CD8-positive, alpha-beta memory T cell (primary cell): ENCODE results near the gene SIAH3. TPM values are rescaled to one million over a fixed set of nuclear protein-coding genes. Genes with fewer than 3 reads are reported as not detected.

Experiments
- CTCF ChIA-PET: fragments of 350-600 bp; sonication (Branson Sonifier 250); formaldehyde crosslinking; loops from one replicate; lab custom pipeline; 2021; ENCODE audit warnings: antibody characterized with exemption; lab: Charles Lee
- POLR2A ChIA-PET: fragments of 350-600 bp; sonication (Branson Sonifier 250); formaldehyde crosslinking; loops from one replicate; lab custom pipeline; 2021; ENCODE audit warnings: antibody characterized with exemption; lab: Charles Lee
- DNase-seq, 5 donors: peaks; one replicate each; pipeline versions ENCODE4 v3.0.0 to v3.0.0-alpha.2; 2020 to 2022; ENCODE audit warnings: mixed read lengths in 1 of 5
- H3K27ac ChIP-seq: one replicate; pipeline ENCODE4 v1.7.0; 2013; ENCODE audit warnings: low read depth, mild to moderate bottlenecking, low read length, moderate library complexity
- H3K27me3 ChIP-seq: 2 replicates; pipeline ENCODE4 v1.7.0; 2013; ENCODE audit warnings: low read length, mild to moderate bottlenecking; ENCODE audit not compliant: insufficient read depth, poor library complexity, severe bottlenecking
- H3K36me3 ChIP-seq: 2 replicates; pipeline ENCODE4 v1.7.0; 2013; ENCODE audit warnings: mild to moderate bottlenecking, low read length, moderate library complexity; ENCODE audit not compliant: insufficient read depth
- H3K4me1 ChIP-seq: 2 replicates; pipeline ENCODE4 v1.7.0; 2013; ENCODE audit warnings: mild to moderate bottlenecking, low read length, moderate library complexity; ENCODE audit not compliant: insufficient read depth
- H3K4me3 ChIP-seq: 2 replicates; pipeline ENCODE4 v1.7.0; 2013; ENCODE audit warnings: mild to moderate bottlenecking, low read length
- H3K9me3 ChIP-seq: 2 replicates; pipeline ENCODE4 v1.7.0; 2013; ENCODE audit warnings: mild to moderate bottlenecking, low read length
- H3K27ac Mint-ChIP-seq, 8 donors: one replicate each; pipeline ENCODE4 v1.8.0; 2020 to 2021; ENCODE audit warnings: mixed read lengths in 8 of 8, mild to moderate bottlenecking in 6 of 8, inconsistent platforms in 3 of 8, moderate library complexity in 3 of 8
- H3K27me3 Mint-ChIP-seq, 2 donors: one replicate each; pipeline ENCODE4 v1.8.0; 2020 to 2021; ENCODE audit warnings: mixed read lengths in 2 of 2, mild to moderate bottlenecking in 1 of 2, moderate library complexity in 1 of 2
- H3K36me3 Mint-ChIP-seq, 3 donors: one replicate each; pipeline ENCODE4 v1.8.0; 2020 to 2021; ENCODE audit warnings: mixed read lengths in 3 of 3, inconsistent platforms in 1 of 3, mild to moderate bottlenecking in 1 of 3
- H3K4me1 Mint-ChIP-seq, 3 donors: one replicate each; pipeline ENCODE4 v1.8.0; 2020 to 2021; ENCODE audit warnings: mixed read lengths in 3 of 3, inconsistent platforms in 1 of 3, mild to moderate bottlenecking in 1 of 3
- H3K4me3 Mint-ChIP-seq, 7 donors: one replicate each; pipeline ENCODE4 v1.8.0; 2020 to 2021; ENCODE audit warnings: mixed read lengths in 7 of 7, mild to moderate bottlenecking in 6 of 7, moderate library complexity in 4 of 7, inconsistent platforms in 2 of 7
- H3K9me3 Mint-ChIP-seq, 5 donors: one replicate each; pipeline ENCODE4 v1.8.0; 2020 to 2022; ENCODE audit warnings: mixed read lengths in 5 of 5, mild to moderate bottlenecking in 3 of 5, moderate library complexity in 2 of 5, inconsistent platforms in 1 of 5
- polyA plus RNA-seq: library from polyadenylated mRNA; unstranded; fragments of 300-500 nt; fragmentation: Illumina TruSeq; gene quantifications from one replicate; pipeline ENCODE4 v1.2.3, GENCODE V29; 2021
- total RNA-seq, 2 experiments: library from RNA; stranded (reverse); gene quantifications; one replicate each; pipeline ENCODE4 v1.2.3, GENCODE V29; 2021

Gene SIAH3
- total and polyA plus RNA-seq, 3 experiments from 2014 or later, result 0.11 to 0.20 TPM; not detected in 1

DNA sequence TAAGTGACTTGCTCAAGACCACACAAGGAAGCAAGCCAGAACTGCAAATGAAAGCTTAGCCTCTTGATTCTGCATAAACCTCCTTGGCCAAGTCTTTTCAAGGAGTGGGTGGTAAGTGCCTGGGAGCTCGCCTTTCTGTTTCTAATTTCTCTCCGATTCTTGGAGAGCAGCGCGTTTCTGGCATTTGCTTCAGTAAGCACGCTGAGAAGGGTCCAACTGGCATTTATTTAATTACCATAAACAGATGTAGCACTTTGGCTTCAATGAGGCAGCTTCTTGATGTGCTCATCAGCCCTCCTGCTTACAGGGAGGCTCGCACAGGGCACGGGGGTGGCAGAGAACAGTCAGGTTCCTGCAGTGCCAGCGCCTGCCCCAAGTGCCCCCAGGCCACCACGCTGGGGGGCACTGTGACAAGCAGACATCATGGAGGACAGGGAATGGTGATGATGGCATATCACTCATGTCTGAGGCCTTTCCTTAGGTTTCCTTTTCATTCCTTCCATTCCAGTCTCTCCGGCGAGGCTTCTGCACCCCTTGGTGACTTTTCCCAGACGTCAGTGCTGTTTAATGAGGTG lies 13.3 kb downstream of the SIAH3 start:
- H3K4me3 Mint-ChIP-seq, result no peak overlapping the region
- CTCF ChIA-PET, result no interaction called here
- DNase-seq, result no peak

DNA sequence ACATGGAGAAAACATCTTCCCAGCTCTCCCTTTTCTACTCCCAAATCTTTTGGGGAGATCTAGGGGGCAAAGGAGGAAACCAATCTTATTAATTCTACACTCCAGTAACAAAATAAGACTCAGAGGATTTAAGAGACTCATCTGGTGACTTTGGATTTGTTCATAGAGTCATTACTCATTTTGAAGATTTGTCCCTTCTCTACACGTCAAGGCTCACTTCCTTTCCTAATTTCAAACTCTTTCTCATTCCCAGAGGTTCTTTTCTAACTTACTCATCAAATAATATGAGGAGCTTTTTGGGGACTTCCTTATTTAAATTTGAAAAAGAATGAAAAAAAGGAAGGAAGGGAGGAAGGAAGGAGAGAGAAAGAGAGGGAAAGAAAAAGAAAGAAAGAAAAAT lies 14.4 kb downstream of the SIAH3 start:
- Histone ChIP-seq H3K9me3 (no peaks in the 10 kb centered on the region), H3K36me3 (no peaks in the 10 kb centered on the region), H3K4me1 (no peaks in the 10 kb centered on the region), H3K27ac (no peak overlapping the region), H3K27me3 (no peaks in the 10 kb centered on the region), H3K4me3 (no peak overlapping the region)
- no peaks in the 10 kb centered on the region for H3K9me3 Mint-ChIP-seq
- H3K27me3 Mint-ChIP-seq, result no peaks in the 10 kb centered on the region
- POLR2A ChIA-PET, result no interaction called here
- CTCF ChIA-PET, result no interaction called here
- H3K4me3 Mint-ChIP-seq, result no peak overlapping the region
- DNase-seq, result no peak
- no peaks in the 10 kb centered on the region for H3K36me3 Mint-ChIP-seq
- no peak overlapping the region for H3K27ac Mint-ChIP-seq
- no peaks in the 10 kb centered on the region for H3K4me1 Mint-ChIP-seq

More for the DNA sequence above, 13.3 kb downstream of the SIAH3 start:
- H3K4me3 ChIP-seq, result no peak overlapping the region
- H3K27me3 Mint-ChIP-seq, result no peaks in the 10 kb centered on the region
- no peaks in the 10 kb centered on the region for H3K9me3 Mint-ChIP-seq
- H3K36me3 ChIP-seq, result no peaks in the 10 kb centered on the region
- no peaks in the 10 kb centered on the region for H3K36me3 Mint-ChIP-seq
- H3K27ac Mint-ChIP-seq, result no peak overlapping the region
- no peaks in the 10 kb centered on the region for H3K4me1 Mint-ChIP-seq
- POLR2A ChIA-PET, result no interaction called here
- no peak overlapping the region for H3K27ac ChIP-seq
- H3K27me3 ChIP-seq, result no peaks in the 10 kb centered on the region
- no peaks in the 10 kb centered on the region for H3K4me1 ChIP-seq
- no peaks in the 10 kb centered on the region for H3K9me3 ChIP-seq

DNA sequence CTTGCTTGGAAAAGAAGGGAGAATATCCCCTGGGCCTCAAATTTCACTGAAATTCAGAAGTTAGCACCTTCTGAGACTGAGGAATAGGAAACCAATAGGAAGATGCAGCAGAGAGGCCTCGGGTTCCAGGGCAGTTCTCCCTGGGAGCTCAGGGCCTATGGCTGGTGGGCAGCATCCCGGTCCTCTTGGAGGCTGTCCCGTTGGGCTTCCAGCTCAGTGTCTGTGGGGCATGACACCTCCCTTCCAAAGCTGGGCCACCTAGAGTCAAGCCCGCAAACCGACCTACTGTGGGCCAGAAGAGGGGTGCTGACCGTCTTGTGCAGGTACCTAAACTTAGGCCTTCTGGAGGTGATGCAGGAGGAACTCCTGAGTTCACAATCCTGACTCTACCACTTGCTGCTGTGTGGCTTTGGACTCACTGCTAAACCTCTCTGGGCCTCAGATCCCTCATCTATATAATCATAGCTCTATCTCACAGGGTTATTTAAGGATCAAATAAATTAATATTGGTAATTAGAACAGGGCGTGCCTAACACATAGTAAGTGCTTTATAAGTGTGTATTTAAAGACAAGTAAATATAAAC lies 17.1 kb downstream of the SIAH3 start:
- H3K27ac Mint-ChIP-seq, result no peak overlapping the region
- no peaks in the 10 kb centered on the region for H3K4me1 Mint-ChIP-seq
- DNase-seq, result no peak
- no peaks in the 10 kb centered on the region for H3K36me3 Mint-ChIP-seq
- Histone ChIP-seq H3K4me1 (no peaks in the 10 kb centered on the region), H3K9me3 (no peaks in the 10 kb centered on the region), H3K36me3 (no peaks in the 10 kb centered on the region), H3K27ac (no peak overlapping the region), H3K4me3 (no peak overlapping the region), H3K27me3 (no peaks in the 10 kb centered on the region)
- ChIA-PET POLR2A (no interaction called here), CTCF (interaction anchor here (1.5 kb wide), 1 partner anchor 13 kb away, joined by 4 read pairs; no protein-coding TSS in a partner anchor)
- no peaks in the 10 kb centered on the region for H3K9me3 Mint-ChIP-seq
- no peak overlapping the region for H3K4me3 Mint-ChIP-seq
- H3K27me3 Mint-ChIP-seq, result peaks cover 4 to 5% of the 10 kb centered on the region in 2 donors

DNA sequence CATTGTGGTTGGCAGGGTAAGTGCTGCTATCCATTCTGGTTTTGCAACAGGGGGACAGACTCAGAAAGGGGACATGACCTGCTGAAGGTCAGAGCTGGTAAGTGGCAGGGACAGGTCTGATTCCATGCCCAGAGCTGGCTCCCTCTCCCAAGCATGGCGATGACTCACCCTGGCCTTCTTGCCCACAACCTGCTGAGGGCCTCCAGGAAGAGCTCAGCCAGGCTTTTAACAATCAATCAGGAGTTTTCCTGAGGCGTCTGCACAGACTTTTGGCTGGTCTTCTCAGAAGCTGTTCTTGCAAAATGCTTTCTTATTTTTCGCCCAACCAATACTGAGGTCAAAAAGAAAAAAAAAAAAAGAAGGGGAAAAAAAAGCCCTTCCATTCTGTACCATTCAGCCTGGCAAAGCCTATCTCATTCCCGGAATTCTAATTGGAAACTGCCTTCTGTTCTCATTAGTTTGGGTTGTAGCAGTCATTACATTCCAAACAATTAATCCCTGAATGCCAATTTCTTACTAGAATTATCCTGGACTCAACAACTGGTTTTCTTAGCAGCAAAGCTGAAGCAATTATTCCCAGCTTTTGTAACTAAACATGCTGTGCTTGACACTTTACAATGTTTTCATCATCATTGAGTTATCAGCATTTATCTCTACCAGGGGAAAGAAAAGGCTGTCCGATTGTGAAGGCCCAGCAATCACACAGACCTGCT lies 17.7 kb downstream of the SIAH3 start:
- H3K4me1 Mint-ChIP-seq, result no peaks in the 10 kb centered on the region
- no peak overlapping the region for H3K27ac Mint-ChIP-seq
- no peak overlapping the region for H3K4me3 Mint-ChIP-seq
- H3K27me3 ChIP-seq, result no peaks in the 10 kb centered on the region
- H3K27me3 Mint-ChIP-seq, result peaks cover 4 to 5% of the 10 kb centered on the region in 2 donors
- H3K9me3 ChIP-seq, result no peaks in the 10 kb centered on the region
- H3K36me3 ChIP-seq, result no peaks in the 10 kb centered on the region
- H3K27ac ChIP-seq, result no peak overlapping the region
- no peaks in the 10 kb centered on the region for H3K4me1 ChIP-seq
- no peaks in the 10 kb centered on the region for H3K36me3 Mint-ChIP-seq
- CTCF ChIA-PET, result interaction anchor here (1.5 kb wide), 1 partner anchor 13 kb away, joined by 4 read pairs; no protein-coding TSS in a partner anchor
- no peak for DNase-seq
- H3K4me3 ChIP-seq, result no peak overlapping the region
- POLR2A ChIA-PET, result interaction anchor here (0.7 kb wide), 1 partner anchor 30 kb away, joined by 3 read pairs; no protein-coding TSS in a partner anchor
- no peaks in the 10 kb centered on the region for H3K9me3 Mint-ChIP-seq

DNA sequence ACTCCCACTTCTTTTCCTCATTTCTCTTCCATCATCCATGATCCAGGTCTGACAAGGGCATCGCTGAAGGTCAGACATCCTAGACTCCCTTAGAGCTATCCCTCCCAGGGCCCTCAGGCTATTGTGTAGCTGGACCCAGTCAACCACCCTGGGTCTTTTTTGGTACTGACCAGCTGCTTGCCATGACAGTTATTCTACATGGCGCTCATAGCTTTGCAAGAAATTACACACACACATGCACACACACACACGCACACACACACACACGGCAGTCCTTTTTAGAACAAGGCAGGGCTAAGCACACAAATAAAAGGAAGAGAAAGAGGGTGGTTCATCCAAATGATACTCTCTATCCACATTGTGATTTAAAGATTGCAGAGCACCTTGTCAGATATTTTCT lies 18.3 kb downstream of the SIAH3 start:
- no peak overlapping the region for H3K27ac ChIP-seq
- ChIA-PET POLR2A (interaction anchor here (0.7 kb wide), 1 partner anchor 29 kb away, joined by 3 read pairs; no protein-coding TSS in a partner anchor), CTCF (interaction anchor here (1.5 kb wide), 1 partner anchor 14 kb away, joined by 4 read pairs; no protein-coding TSS in a partner anchor)
- Mint-ChIP-seq H3K27me3 (peaks cover 4 to 5% of the 10 kb centered on the region in 2 donors), H3K27ac (no peak overlapping the region), H3K4me1 (no peaks in the 10 kb centered on the region), H3K36me3 (no peaks in the 10 kb centered on the region), H3K9me3 (no peaks in the 10 kb centered on the region), H3K4me3 (no peak overlapping the region)
- no peaks in the 10 kb centered on the region for H3K9me3 ChIP-seq
- no peaks in the 10 kb centered on the region for H3K36me3 ChIP-seq
- no peaks in the 10 kb centered on the region for H3K27me3 ChIP-seq
- no peaks in the 10 kb centered on the region for H3K4me1 ChIP-seq
- no peak overlapping the region for H3K4me3 ChIP-seq
- DNase-seq, result no peak

DNA sequence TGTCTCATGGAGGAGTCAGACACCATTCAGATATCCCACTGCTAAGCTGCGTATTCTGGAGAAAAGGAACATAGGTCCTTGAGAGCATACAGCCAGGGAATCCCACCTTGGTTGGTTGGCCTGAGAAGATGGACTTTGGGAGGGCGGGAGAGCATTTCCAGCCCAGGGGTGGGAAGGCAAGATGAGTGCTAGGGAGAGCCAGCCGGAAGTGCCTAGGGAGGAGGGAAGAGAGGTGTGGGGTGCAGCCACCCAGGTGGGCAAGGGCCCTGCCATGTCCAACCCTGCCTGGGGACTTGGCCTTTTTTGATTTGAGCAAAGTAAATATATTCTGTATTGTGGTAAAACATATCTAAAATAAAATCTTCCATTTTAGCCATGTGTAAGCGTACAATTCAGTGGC lies 19.7 kb downstream of the SIAH3 start:
- H3K27ac Mint-ChIP-seq, result no peak overlapping the region
- CTCF ChIA-PET, result no interaction called here
- no peaks in the 10 kb centered on the region for H3K9me3 ChIP-seq
- no peaks in the 10 kb centered on the region for H3K9me3 Mint-ChIP-seq
- peaks cover 0 to 6% (median 0%) of the 10 kb centered on the region in 3 donors for H3K4me1 Mint-ChIP-seq
- POLR2A ChIA-PET, result no interaction called here
- no peaks in the 10 kb centered on the region for H3K36me3 Mint-ChIP-seq
- no peak for DNase-seq
- peaks cover 4 to 7% of the 10 kb centered on the region in 2 donors for H3K27me3 Mint-ChIP-seq
- H3K4me3 Mint-ChIP-seq, result no peak overlapping the region
- H3K4me3 ChIP-seq, result no peak overlapping the region
- H3K27me3 ChIP-seq, result no peaks in the 10 kb centered on the region
- H3K36me3 ChIP-seq, result no peaks in the 10 kb centered on the region
- no peaks in the 10 kb centered on the region for H3K4me1 ChIP-seq
- H3K27ac ChIP-seq, result no peak overlapping the region

DNA sequence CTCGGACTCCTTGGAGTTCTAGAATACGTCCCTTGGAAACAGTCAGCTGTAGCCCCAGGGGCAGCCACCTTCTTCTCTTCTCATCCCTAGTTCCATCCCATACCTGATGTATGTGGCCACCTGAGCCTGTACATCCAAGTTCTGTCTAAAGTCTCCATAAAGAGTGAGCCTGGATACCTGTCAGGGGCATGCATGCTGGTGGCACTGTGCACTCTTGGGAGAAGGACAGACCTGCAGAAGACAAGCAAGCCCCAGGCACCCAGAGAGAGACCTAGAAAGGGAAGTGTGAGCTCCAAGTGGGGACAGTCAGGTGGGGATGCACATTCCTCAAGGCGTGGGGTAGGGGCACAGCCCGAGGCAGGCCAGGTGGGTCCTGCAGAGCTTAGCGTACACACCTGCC lies 21.4 kb downstream of the SIAH3 start:
- Histone ChIP-seq H3K4me1 (no peaks in the 10 kb centered on the region), H3K27me3 (no peaks in the 10 kb centered on the region), H3K4me3 (no peak overlapping the region), H3K9me3 (no peaks in the 10 kb centered on the region), H3K27ac (no peak overlapping the region), H3K36me3 (no peaks in the 10 kb centered on the region)
- H3K36me3 Mint-ChIP-seq, result no peaks in the 10 kb centered on the region
- peaks cover 4 to 7% of the 10 kb centered on the region in 2 donors for H3K27me3 Mint-ChIP-seq
- no peak overlapping the region for H3K4me3 Mint-ChIP-seq
- no peaks in the 10 kb centered on the region for H3K9me3 Mint-ChIP-seq
- CTCF ChIA-PET, result no interaction called here
- H3K27ac Mint-ChIP-seq, result no peak overlapping the region
- DNase-seq, result no peak
- H3K4me1 Mint-ChIP-seq, result peaks cover 0 to 10% (median 0%) of the 10 kb centered on the region in 3 donors
- POLR2A ChIA-PET, result no interaction called here
